HepG2 (cell line): Measurements from ENCODE around the gene TROAP. TPM values are rescaled to one million over a fixed set of nuclear protein-coding genes. Genes with fewer than 3 reads are reported as not detected.
A peak's percentile ranks its signal among the peaks of the same experiment; 100 is the strongest.

ENCODE experiments used
- ATF6 ChIP-seq: sonication (generic); formaldehyde crosslinking; conservative IDR thresholded peaks from 2 replicates; pipeline ENCODE4 v1.4.0; 2020; ENCODE audit warnings: missing genetic modification reagents
- ISX ChIP-seq: sonication (generic); formaldehyde crosslinking; conservative IDR thresholded peaks from 2 replicates; pipeline ENCODE4 v1.5.0; 2020; ENCODE audit warnings: missing genetic modification reagents
- MAX ChIP-seq: IDR thresholded peaks from 2 replicates; pipeline ENCODE4 v1.6.1; 2012; ENCODE audit warnings: inconsistent platforms
- MYPOP ChIP-seq: sonication (generic); formaldehyde crosslinking; IDR thresholded peaks from 2 replicates; pipeline ENCODE4 v1.8.1; 2023; ENCODE audit warnings: mild to moderate bottlenecking, moderate library complexity, missing genetic modification reagents
- SNAPC5 ChIP-seq: sonication (generic); formaldehyde crosslinking; IDR thresholded peaks from 2 replicates; pipeline ENCODE4 v1.8.1; 2023; ENCODE audit warnings: mild to moderate bottlenecking, missing genetic modification reagents, borderline replicate concordance
- TFDP2 ChIP-seq: sonication (generic); formaldehyde crosslinking; IDR thresholded peaks from 2 replicates; pipeline ENCODE4 v1.4.0; 2020; ENCODE audit warnings: missing genetic modification reagents
- TOPORS ChIP-seq: sonication (generic); formaldehyde crosslinking; IDR thresholded peaks from 2 replicates; pipeline ENCODE4 v1.8.0; 2023; ENCODE audit warnings: mild to moderate bottlenecking, missing genetic modification reagents
- ZBTB2 ChIP-seq: sonication (generic); formaldehyde crosslinking; IDR thresholded peaks from 2 replicates; pipeline ENCODE4 v1.8.0; 2022; ENCODE audit warnings: low read depth, missing genetic modification reagents
- ZNF432 ChIP-seq: sonication (generic); formaldehyde crosslinking; IDR thresholded peaks from 2 replicates; pipeline ENCODE4 v1.5.0; 2020; ENCODE audit warnings: missing genetic modification reagents, mild to moderate bottlenecking, borderline replicate concordance
- ZNF530 ChIP-seq: sonication (generic); formaldehyde crosslinking; IDR thresholded peaks from 2 replicates; pipeline ENCODE4 v1.5.0; 2020; ENCODE audit warnings: low read depth, mild to moderate bottlenecking, missing genetic modification reagents
- ZNF562 ChIP-seq: sonication (generic); formaldehyde crosslinking; IDR thresholded peaks from 2 replicates; pipeline ENCODE4 v1.8.0; 2022; ENCODE audit warnings: missing genetic modification reagents, borderline replicate concordance
- ZNF646 ChIP-seq: sonication (generic); formaldehyde crosslinking; IDR thresholded peaks from 2 replicates; pipeline ENCODE4 v1.9.0; 2021; ENCODE audit warnings: mild to moderate bottlenecking, missing genetic modification reagents
- polyA plus RNA-seq, 8 experiments: library from polyadenylated mRNA; depleted of rRNA in 3 of 8; stranded (reverse) in 7 of 8; unstranded in 1 of 8; fragments of >200 nt; fragmentation: Illumina TruSeq in 4 of 8; extraction: Trizol in 4 of 8; gene quantifications; 2 replicates each; pipeline versions ENCODE4 v1.2.1 to v1.2.3, GENCODE V29; 2011 to 2016; ENCODE audit warnings: low read depth in 4 of 8, missing spikeins in 1 of 8, mixed read lengths in 1 of 8; ENCODE audit not compliant: insufficient read depth in 1 of 8
- total RNA-seq, 5 experiments: library from RNA; depleted of rRNA; stranded (reverse); fragments of >200 nt; fragmentation: Illumina TruSeq; extraction: Trizol; gene quantifications; 2 replicates each; pipeline ENCODE4 v1.2.3, GENCODE V29; 2016; ENCODE audit warnings: low read depth in 1 of 5

TROAP gene
- total and polyA plus RNA-seq, 2 of the 13 experiments (the other 11 are each of a cell fraction or from before 2014, with no cell fraction given): 22.5 to 30.9 TPM

GRCh38 chr12:49322708-49323523 lies at the start of gene TROAP (continued):
- TF ChIP-seq ZNF646: no peak
- TF ChIP-seq TFDP2 (CRISPR knock-in tag): peak; percentile 99
- TF ChIP-seq ISX (CRISPR knock-in tag): no peak
- TF ChIP-seq ZNF530 (CRISPR knock-in tag): no peak
- no peak for TF ChIP-seq ATF6
- no peak for TF ChIP-seq TOPORS (CRISPR knock-in tag)
- TF ChIP-seq ZNF432 (CRISPR knock-in tag): no peak
- TF ChIP-seq MYPOP: peak; percentile 77; the same call in 1 of the 2 replicates
- TF ChIP-seq ZBTB2 (CRISPR knock-in tag): no peak; the same call in 1 of the 2 replicates
- no peak for TF ChIP-seq ZNF562 (CRISPR knock-in tag)
- TF ChIP-seq SNAPC5 (CRISPR knock-in tag): no peak
- peak; percentile 24; the same call in 1 of the 2 replicates for TF ChIP-seq MAX
